Measurements from ENCODE around the gene ABHD14A.
A peak's percentile ranks its signal among the peaks of the same experiment; 100 is the strongest.
"Not testable (repeated sequence)": the region's sequence is repeated elsewhere in the genome, so short reads cannot be mapped to it uniquely, and the experiment has no call there.

ABHD14A gene

DNA sequence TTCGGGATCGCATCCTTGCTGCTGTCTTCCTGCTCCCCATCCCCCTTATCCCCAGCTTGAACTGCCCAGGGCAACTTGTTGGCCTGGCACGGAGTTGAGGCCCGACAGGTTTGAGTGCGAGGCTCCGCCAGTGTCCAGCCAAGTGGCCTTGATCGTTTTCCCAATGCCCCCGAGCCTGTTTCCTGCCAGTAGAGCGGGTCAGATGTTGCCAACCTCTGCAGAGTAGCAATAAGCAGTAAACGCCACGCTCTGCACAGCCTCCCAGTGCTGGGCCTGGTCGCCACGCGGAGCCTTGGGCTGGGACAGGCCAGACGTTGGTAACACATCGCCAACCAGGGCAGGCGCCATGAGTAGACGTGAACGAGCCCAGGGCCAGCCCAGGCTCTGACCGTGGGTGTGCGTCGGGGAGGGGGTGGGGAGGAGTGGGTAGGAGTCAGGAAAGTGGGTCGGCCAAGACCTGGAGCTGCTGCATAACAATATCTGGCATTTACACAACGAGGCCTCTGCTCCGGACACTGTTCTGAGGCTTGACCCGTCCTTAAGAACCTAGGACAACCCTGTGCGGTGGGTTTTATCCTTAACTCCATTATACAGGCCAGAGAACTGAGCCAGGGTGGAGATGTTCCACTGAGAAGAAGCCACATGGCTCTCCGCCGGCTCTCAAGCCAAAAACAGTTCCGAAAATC is 444 bp upstream of the ABHD14A start:
- DNase-seq (ENCODE audit: low spot score), result no peak

DNA sequence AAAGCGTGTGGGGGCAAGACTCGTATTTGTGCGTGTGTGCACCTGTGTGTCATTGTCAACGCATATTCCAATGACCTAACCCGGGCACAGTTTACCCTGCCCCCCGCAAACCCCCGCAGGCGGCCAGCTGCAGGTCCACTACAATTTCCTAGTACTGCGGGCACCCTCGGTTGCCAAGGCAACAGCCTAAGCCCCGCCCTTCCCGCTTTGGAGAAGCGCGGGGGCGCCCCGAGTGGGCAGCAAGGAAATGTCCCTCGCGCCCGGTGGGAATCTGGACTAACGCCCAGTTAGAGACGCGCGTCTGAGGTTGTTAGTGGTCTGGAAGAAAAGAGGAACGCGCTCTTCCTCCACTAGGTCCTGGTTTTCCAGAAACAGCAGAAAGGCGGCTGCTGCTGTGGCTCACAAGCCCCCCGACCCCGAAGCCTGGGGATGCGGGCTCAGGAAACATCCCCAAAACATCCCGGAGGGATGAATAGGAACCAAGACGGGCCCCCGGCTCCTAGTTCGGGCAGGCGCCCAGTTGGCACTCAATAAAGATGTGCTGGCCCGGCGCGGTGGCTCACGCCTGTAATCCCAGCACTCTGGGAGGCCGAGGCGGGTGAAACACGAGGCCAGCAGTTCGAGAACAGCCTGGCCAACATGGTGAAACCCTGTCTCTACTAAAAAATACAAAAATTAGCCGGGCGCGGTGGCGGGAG is 1.1 kb downstream of the ABHD14A start:
- peak; percentile 82 for DNase-seq (ENCODE audit: low spot score)

DNA sequence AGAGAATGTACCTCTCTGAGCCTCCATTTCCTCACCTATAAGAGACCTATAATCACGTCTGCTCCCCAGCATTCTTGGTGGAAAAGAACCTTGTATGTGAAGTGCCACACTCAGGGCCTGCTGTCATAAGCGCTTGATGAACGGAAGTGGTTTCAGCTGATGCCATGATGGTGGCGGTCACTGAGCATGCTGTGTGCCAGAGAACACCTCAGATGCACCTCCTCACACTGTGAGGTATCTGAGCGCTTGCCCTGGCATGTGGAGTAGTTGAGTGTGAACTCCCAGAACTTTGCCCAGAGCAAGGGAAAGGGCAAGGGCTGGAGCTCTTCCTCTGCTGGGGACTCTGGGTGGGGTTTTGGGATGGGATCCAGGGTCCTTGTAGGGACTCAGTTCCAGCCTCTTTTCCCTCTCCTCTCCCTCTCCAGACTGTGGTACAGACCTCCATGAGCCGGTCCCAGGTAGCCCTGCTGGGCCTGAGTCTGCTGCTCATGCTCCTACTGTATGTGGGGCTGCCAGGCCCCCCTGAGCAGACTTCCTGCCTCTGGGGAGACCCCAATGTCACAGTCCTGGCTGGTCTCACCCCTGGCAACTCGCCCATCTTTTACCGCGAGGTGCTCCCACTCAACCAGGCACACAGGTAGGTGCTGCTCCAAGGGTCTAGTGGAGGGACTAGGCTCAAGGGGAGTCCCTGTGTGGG is 2.7 kb downstream of the ABHD14A start:
- no peak for DNase-seq (ENCODE audit: low spot score)

DNA sequence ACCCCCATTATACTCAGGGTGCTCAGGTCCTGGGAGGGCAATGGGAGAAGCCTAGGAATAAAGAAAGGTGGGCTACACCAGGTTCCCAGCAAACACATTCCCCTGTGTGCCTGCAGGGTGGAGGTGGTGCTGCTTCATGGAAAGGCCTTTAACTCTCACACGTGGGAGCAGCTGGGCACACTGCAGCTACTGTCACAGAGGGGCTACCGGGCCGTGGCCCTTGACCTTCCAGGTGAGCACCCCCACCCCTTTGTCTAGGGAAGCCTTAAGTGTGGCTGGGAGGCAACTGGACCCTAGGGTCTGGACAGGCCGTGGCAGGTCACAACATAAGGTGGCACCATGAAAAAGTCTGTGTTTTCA is 3.3 kb downstream of the ABHD14A start:
- DNase-seq (ENCODE audit: low spot score), result no peak

DNA sequence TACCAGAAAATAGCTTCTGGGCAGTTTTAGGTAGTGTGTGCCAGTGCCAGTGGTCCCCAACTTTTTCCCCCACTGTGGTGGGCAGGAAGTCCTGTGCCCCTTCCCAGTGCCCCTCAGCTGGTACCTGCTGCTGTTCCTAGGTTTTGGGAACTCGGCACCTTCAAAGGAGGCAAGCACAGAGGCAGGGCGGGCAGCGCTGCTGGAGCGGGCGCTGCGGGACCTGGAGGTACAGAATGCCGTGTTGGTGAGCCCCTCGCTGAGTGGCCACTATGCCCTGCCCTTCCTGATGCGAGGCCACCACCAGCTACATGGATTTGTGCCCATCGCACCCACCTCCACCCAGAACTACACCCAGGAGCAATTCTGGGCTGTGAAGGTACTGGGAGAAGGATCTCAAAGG is 5.4 kb downstream of the ABHD14A start:
- DNase-seq (ENCODE audit: low spot score), result no peak

DNA sequence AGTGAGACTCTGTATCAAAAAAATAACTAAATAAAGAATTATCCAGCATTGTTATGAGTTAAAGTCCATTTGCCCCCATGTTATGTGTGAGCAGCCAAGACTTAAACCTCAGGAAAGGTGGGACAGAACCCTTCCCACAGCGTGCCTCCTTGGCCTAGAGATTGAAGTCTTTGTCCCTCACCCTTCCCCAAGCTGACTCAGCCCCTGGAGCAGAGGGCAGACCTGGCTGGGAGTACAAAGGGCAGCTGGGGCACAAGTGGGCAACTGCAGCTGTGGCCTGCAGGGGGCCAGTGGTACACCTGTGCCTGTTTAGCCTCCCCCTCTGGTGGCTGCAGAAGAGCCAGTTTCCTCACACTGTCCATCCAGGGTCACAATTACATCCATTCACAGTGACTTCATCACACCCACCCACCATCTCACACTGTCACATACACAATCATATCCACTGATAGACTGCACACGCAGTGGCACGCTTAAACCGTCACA is 7.5 kb downstream of the ABHD14A start:
- DNase-seq (ENCODE audit: low spot score), result no peak

DNA sequence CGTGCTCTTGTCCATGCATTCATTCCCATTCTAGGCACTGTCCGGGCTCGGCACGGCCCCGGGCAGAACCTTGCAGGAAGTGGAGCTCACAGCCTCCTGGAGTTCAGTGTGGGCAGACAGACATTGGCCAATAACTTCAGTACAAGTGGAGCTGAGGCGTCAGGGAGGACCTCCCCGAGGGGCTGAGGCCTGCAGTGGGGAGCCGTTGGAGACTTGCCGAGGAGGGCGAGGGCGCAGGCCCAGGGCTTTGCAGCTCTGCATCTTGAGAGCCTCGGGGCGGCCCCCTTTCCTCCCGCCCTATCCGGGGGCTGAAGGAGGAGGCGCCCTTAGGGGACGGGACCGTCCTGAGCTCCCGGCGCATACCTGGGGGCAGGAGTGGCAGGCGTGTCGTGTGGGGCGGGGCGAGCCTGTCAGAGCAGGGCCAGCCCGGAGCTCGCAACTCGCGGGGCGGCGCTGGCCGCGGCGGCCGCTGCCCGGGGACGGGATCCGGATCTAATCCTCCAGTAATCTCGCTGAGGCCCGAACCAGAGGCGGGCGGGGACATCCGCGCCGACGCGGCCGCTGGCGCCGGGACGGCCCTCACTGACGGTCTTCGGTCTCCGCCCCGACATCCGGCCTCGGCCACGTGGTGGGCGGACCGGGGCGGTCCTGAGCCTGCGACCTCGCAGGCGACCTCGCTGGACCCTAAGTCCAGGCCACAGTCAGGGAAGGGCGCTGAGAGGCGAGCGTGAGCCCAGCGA is 8.1 kb downstream of the ABHD14A start, which contains the start of gene ACY1:
ACY1 (plus strand) TSS at position 698 of the 740 bp plus-strand sequence. CDS start 530 bp downstream, outside the sequence.
- peak; percentile 80 for DNase-seq (ENCODE audit: low spot score)

DNA sequence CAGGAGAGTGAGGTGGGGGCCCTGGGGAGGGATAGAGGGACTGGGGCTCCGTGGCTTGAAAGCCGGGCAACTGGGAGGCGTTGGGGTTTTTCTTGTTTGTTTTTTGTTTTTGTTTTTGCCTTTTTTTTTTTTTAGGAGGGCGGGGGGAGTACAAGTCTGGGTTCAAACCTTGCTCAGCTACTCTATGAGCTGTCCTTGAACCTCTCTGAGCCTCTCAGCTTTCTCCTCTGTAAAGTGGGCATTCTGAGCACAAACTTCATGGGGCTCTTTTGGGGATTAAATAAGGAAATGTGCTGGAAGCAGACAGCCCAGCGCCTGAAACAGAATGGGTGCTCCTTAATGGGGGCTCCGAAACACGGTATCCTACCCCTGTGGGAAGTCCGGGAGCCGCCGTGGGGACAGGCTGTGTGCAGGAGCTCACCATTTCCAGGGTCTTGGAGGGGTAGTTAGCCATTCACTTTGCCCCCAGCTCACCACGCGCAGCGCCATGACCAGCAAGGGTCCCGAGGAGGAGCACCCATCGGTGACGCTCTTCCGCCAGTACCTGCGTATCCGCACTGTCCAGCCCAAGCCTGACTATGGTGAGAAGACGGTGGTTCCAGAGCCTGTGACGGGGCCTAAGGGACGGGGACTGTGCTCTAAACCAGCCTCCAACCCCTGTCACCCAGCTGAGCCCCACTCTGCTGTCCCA is 8.9 kb downstream of the ABHD14A start:
- no peak for DNase-seq (ENCODE audit: low spot score)

DNA sequence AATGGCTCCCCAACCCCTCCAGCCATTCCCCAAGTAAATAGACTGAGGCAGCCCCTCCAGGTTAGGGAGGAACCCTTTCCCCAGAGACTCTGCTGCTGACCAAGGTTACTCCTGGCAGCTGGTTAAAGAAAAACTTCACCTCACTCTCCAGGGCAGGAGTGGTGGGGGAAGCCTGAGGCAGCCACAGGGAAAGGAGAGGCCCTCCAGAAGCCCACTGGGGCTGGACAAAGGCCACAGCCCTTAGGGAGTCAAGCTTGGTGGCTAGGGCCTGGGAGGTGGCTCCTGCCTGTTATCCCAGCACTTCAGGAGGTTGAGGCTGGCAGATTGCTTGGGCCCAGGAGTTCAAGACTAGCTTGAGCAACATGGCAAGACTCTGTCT is 9.4 kb downstream of the ABHD14A start:
- no peak for DNase-seq (ENCODE audit: low spot score)

DNA sequence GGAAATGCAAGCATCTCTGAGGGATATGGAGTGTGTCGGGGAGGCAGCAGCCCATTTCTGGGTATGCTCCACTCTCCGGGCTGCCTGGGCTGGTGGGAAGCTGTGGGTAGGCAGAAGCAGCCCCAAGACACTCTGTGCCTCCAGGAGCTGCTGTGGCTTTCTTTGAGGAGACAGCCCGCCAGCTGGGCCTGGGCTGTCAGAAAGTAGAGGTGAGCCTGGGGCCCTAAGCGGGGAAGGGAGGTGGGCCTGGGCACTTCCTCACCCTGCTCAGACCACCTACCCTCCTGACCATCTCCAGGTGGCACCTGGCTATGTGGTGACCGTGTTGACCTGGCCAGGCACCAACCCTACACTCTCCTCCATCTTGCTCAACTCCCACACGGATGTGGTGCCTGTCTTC is 10.2 kb downstream of the ABHD14A start:
- DNase-seq (ENCODE audit: low spot score), result no peak

DNA sequence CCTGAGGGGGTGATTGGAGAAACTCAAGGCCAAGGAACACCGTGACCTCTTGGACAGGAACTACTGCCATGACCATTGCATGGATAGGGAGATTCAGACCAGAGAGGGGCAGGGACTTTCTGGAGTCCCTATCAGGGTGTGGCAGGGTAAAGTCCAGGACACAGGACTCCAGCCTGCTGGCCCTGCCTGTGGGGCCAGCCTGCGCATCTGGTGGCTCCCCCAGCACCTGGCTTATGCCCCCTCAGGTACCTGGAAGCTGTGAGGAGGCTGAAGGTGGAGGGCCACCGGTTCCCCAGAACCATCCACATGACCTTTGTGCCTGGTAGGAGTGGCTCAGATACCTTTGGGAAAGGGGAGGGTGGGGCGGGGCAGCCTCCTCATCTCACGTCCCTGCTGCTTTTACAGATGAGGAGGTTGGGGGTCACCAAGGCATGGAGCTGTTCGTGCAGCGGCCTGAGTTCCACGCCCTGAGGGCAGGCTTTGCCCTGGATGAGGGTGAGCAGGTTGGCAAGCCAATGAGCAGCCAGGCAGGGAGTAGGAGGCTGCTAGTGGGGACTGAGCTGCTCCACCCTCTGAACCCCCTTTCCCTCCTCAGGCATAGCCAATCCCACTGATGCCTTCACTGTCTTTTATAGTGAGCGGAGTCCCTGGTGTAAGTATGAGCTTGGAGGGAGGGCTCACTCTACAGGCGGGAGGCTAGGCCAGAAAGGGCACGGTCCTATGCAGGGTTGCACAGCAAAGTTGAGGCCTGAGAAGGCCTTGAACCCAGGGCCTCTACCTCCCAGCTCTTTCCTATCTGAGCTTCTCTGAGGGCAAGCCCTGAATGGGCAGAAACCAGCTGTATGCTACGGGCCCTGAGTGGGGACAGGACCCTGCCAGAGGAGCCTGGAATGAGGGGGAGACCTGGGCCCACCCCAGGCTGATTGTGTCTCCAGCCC is 11.4 kb downstream of the ABHD14A start:
- no peak for DNase-seq (ENCODE audit: low spot score)

DNA sequence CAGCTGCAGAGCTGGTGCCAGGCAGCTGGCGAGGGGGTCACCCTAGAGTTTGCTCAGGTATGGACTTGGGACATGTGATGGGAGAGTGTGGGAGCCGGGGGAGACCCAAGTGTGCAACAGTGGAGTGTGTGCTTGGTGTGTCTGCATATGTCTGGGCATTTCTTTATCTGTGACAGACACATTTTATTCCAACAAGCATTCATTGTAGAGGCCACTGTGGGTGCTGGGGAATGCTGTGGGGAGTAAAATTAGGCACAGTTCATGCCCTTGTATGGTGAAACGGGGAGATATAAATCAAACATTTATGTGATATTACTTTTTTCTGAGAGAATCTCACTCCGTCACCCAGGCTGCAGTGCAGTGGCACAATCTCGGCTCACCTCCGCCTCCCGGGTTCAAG is 12.7 kb downstream of the ABHD14A start:
- DNase-seq (ENCODE audit: low spot score), result no peak

DNA sequence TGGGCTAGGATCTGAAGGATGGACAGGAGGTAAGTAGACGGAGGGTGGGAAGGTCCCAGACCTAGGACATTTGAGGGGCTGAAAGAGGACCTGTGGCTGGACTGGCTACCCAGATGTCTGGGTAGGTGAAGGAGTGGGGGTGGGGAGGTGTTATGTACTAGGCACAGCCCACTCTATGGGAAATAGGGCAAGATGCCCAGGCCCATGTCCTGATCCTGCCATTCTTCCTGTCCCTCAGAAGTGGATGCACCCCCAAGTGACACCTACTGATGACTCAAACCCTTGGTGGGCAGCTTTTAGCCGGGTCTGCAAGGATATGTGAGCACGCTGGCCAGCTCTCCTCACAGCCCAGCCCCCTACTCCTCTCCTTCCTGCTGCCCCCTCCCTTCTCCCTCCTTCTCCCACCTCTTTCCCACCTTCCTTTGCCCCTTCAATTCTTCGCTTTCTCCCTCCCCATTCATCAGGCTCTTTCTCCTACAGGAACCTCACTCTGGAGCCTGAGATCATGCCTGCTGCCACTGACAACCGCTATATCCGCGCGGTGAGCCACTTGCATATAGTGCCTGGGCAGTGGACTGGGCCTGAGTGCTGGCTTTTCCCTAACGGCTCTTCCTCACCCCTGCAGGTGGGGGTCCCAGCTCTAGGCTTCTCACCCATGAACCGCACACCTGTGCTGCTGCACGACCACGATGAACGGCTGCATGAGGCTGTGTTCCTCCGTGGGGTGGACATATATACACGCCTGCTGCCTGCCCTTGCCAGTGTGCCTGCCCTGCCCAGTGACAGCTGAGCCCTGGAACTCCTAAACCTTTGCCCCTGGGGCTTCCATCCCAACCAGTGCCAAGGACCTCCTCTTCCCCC is 13.7 kb downstream of the ABHD14A start:
- DNase-seq (ENCODE audit: low spot score), result no peak

DNA sequence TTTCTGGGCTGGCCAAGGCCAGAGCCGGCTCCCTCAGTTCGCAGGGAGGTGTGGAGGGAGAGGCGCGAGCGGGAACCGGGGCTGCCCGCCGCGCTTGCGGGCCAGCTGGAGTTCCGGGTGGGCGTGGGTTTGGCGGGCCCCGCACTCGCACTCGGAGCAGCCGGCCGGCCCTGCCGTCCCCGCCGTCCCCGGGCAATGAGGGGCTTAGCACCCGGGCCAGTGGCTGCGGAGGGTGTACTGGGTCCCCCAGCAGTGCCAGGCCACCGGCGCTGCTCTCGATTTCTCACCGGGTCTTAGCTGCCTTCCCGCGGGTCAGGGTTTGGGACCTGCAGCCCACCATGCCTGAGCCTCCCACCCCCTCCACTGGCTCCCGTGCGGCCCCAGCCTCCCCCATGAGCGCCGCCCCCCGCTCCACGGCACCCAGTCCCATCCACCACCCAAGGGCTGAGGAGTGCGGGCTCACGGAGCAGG is 15.7 kb downstream of the ABHD14A start:
- not testable (repeated sequence) for DNase-seq (ENCODE audit: low spot score)

DNA sequence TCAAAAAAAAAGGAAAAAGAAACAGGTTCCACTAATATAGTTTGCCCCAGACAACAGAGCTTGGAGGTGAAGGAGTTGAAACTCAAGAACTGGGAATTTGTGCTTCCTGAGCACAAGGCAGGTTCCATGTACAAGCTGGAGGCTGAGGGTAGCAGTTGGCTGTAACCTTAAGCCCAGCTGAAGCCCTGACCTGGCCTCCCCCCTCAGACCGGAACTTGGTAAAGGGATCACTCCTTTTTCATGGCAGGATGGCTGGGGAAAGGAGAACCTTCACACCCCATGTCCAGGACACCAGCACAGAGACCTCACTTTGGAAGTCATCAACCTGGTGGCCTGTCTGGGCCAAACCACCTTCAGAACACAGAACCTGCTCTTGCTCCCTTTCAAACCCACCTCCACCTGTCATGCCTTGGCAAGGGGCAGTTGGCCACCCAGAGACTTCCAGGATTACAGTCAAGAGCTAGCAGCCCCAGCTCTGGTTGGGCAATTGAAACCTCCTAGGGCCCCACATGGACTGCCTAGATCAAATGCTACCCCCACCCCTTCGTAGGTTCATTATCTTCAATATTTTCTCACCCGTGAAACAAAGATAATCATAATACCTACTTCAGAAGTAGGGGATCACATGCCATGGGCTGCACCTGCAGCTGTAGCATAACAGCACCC is 17.3 kb downstream of the ABHD14A start:
- no peak for DNase-seq (ENCODE audit: low spot score)

DNA sequence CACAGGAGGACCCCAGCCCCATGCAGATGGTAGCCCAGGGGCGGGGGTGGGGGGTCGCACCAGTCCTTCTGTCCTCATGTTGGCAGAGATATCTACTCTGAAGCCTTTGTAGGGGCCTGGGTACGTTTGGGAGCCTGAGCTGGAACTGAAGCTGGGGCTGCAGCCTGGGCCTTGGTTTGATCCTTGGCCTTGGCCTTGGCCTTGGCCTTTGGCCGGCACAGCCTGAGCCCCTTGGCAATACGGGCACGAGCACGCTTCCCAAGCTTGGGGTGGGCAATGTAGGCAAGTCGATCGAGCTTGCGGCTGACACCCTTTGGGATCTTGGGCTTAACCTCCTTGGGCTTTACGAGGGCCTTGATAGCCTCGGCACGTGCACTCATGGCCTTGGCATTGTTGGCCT is 18.8 kb downstream of the ABHD14A start:
- DNase-seq (ENCODE audit: low spot score), result not testable (repeated sequence)

DNA sequence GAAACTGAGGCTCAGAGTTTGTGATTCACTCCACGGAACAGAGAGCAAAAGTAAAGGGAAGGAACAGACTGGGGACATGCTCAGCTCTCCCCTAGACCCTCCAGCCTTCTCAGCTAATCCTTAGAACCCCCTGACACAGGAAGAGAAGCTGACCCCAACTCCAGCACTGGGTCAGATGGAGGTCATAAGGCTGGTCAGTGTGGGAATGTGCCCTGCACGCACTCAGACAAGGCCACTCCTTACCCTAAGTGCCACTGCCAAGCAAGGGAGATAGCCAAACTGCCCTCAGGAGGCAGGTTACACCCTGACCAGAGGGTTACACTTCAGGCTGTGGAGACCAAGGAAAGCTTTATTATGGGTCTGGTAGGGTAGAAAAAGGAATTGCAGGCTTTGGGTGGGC is 19.7 kb downstream of the ABHD14A start:
- no peak for DNase-seq (ENCODE audit: low spot score)

DNA sequence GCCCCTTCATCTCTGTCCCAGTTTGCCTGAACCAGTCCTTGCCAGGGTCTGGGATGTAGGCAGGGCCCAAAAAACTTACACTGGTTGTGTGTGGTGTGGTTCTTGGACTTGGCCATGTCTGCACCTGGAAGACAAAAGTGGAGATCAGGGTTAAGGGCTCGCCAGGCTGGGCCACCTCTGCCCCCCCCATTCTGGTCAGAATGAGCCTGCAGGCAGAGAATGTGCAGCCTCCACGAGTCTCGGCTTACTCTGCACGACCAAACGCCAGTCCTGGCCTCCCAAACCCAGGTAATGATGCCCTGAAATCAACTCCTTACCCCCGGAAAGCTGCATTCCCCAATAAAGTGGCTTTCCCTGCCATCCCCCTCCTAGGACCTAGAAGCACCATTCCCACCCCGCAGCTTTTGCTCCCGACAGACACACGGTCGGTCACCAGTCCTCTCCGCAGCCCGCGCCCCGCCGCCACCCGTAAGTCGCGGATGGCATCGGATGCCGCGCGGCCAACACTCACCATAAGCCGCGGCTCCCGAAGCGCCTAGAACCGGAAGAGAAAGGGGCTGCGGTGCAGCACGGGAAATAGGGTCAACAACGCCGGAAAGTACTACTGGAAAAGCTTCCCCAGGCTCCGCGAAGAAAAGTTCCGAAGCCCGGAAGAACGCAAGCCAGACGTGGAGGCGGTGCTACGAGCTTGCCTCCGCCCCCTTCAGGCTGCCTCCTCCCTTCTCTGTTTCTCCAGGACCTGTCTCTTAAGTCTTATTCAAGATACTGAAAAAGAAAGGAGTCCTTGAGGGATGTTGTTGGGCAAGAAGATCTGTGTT is 20.7 kb downstream of the ABHD14A start, which contains the start of gene RPL29:
RPL29 (minus strand) TSS at position 550 of the 818 bp plus-strand sequence; CDS start at position 116, 434 bp downstream.
- peak; percentile 93 for DNase-seq (ENCODE audit: low spot score)

Measured in globus pallidus (tissue), 1 donor.